GOT3 (cell line): ENCODE results near the gene CLSTN1.

Experiments used
- DNase-seq: peaks from one replicate; lab custom pipeline; 2025; ENCODE audit warnings: mixed read lengths; lab: John Stamatoyannopoulos, UW

The CLSTN1 gene

DNA sequence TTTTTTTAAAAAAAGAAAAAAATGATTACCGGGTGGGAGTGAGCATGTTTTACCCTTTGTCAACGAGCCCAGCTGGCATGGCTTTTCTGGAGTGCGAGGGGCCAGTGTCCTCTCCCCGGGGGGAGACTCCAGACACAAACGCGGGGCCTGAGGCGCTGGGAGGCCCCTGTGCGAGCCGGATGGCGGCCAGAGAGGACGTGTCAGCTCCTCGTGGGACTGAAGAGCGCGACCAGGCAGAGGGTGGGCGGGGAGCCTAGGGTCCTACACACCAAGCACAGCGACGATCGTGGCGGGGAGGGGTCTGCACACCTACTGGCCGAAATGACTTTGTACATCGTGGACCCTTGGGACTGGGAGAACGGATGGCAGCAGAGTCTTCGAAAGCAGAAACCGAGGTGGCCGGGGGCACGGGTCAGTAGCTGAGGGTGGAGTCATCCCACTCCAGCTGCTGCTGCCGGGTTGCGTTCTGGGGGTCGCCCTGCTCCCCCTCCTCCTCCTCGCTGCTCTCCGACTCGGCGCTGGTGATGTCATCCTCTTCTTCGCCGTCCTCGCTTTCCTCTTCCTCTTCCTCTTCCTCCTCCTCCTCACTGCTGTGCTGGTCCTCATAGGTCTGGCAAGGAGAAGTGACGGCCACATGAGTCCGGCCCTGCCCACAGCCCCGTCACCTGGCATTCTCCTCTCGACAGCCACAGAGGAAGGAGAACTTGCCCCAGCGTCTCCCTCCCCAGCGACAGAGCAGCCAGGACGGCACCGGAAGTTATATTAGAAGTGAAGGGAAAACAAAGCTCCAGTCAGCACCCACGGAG, 93.5 kb downstream of the CLSTN1 start:
- no peak for DNase-seq

DNA sequence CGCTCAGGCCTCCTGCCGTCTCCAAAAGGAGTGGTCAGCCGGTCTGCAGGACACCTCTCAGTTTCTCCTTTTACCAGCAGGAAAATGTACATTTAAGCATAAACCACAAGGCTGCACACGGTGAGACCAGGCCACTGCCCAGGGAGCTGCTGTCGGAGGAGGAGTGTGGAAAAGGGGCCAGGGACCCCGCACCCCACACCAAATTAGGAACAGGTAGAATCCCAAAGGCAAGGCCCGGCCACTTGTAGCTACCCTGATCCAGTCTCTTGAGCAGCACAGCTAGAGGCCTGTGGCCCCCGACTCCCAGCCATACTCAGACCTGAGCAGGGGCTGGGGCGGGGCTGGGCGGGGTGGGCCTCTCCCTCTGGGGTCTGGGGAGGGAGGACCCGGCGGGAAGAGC, 94.2 kb downstream of the CLSTN1 start:
- DNase-seq = no peak

DNA sequence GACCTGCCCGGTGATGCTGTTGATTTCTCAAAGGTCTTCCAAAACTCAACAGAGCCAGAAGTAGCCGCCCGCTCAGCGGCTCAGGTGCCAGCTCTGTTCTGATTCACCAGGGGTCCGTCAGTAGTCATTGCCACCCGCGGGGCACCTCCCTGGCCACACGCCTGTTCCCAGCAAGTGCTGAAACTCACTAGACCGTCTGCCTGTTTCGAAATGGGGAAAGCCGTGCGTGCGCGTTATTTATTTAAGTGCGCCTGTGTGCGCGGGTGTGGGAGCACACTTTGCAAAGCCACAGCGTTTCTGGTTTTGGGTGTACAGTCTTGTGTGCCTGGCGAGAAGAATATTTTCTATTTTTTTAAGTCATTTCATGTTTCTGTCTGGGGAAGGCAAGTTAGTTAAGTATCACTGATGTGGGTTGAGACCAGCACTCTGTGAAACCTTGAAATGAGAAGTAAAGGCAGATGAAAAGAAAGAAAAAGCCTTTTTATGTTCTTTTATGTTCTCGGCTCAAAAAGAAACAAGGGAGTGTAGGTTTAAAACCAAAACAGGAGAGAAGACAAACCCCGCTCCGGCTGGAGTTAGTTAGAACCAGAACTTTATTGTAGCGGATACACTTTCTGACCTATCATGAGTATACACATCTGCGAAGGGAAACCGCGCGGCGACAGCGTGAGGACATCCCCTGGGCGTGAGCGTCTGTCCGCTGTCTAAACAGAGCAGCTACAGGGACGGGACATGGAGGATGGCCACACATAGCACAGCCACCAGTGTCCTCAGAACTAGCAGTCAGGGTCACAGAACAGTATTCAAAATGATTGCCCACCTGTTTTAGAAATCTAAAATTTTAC, 95.1 kb downstream of the CLSTN1 start:
- DNase-seq = no peak

DNA sequence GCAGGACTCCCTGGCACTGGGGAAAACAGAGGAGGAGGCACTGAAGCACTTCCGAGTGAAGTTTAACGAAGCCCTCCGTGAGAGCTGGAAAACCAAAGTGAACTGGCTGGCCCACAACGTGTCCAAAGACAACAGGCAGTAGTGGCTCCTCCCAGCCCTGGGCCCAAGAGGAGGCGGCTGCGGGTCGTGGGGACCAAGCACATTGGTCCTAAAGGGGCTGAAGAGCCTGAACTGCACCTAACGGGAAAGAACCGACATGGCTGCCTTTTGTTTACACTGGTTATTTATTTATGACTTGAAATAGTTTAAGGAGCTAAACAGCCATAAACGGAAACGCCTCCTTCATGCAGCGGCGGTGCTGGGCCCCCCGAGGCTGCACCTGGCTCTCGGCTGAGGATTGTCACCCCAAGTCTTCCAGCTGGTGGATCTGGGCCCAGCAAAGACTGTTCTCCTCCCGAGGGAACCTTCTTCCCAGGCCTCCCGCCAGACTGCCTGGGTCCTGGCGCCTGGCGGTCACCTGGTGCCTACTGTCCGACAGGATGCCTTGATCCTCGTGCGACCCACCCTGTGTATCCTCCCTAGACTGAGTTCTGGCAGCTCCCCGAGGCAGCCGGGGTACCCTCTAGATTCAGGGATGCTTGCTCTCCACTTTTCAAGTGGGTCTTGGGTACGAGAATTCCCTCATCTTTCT, 96.7 kb downstream of the CLSTN1 start:
- DNase-seq = no peak

DNA sequence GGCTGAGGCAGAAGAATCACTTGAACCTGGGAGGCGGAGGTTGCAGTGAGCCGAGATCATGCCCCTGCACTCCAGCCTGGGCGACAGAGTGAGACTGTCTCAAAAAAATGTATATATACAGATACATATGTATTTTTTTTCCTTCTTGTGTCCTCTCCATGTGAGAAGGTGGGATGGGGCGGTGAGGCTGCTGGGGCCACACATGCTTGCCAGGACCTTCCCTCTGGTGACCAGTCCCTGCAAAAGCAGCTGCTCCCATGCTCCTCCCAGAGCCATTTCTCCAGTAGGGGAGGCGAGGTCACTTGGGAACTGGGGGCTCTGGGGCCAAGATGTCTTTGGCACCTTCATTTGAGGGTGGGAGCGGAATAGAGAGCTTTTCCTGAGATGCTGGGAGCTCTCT, 97.4 kb downstream of the CLSTN1 start:
- DNase-seq = no peak

DNA sequence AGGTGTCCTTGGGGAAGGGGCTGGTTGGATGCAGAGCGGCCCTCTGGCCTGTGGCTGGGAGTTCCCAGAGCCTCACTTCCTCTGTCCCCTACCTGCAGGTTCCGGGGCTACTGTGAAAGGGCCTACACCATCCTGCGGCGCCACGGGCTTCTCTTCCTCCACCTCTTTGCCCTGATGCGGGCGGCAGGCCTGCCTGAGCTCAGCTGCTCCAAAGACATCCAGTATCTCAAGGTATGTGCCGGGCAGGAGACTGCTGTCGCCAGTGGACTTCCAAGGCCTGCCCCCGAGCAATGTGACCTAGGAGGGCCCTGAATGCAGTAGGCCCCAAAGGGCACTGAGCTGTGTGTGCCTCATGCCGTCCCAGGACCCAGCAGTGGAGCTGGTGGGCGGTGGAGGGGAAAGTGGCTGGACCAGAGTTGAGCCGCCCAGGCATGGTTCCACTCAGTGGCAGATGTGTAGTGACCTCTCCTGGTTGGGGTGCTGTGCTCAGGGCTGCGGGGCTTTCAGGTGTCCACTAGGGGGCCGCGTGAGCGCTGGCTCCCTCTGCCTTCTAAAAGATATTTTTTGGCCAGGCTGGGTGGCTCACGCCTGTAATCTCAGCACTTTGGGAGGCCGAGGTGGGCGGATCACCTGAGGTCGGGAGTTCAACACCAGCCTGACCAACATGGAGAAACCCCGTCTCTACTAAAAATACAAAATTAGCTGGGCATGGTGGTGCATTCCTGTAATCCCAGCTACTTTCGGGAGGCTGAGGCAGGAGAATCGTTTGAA, 98.9 kb downstream of the CLSTN1 start:
- peak; percentile 13 for DNase-seq

DNA sequence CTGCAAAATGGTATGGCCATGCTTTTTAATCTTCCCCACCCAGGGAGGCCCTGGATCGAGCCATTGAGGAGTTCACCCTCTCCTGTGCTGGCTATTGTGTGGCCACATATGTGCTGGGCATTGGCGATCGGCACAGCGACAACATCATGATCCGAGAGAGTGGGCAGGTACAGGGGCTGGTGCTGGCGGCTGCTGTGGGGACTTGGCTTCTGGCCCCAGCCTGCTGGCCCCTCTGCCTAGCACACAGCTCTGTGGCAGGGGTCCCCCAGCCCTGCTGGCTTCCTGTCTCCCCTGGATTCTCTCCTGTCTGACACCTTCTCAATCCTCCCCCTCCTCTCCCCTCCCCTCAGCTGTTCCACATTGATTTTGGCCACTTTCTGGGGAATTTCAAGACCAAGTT, 99.8 kb downstream of the CLSTN1 start:
- DNase-seq = no peak

DNA sequence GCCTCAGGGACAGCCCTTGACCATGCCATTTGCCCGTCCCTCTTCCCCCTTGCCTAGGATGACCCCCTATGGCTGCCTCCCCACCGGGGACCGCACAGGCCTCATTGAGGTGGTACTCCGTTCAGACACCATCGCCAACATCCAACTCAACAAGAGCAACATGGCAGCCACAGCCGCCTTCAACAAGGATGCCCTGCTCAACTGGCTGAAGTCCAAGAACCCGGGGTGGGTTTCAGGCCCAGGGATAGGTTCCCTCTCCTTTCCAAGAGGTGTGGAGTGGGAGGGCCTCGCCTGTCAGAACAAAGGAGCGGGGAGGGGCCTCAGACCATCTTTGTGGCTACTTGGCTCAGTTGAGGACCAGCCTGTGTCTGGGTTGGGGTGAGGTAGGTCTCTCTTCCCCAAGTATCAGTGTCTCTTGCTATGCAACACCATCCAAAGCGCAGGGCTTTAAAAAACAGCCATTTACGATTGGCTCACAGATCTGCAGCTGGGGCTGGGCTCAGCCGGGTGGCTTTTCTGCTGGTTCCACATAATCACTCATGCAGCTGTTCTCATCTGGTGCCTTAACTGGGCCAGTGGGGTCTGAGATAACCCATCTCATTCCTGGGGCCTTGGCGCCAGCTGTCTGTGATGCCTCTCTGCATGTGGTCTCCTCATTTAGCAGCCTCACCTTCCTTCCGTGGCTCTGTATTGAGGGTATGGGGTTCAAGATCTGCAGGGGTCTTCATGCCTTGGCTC, 100.5 kb downstream of the CLSTN1 start:
- no peak for DNase-seq

DNA sequence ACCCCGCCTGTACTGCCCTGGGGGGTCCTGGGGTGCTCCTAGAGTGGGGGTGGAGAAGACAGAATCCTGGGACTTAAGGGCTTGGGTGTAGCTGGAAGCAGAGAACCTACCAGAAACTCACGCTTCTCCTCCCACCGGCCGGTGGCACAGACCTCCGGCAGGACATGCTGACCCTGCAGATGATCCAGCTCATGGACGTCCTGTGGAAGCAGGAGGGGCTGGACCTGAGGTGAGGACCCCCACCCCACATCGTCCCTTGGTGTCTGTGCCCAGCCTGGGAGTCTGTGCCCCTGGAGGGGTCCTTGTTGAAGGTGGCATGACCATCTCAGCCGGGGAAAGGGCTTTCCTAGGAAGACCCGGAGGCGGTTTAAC, 101.4 kb downstream of the CLSTN1 start:
- DNase-seq = no peak

DNA sequence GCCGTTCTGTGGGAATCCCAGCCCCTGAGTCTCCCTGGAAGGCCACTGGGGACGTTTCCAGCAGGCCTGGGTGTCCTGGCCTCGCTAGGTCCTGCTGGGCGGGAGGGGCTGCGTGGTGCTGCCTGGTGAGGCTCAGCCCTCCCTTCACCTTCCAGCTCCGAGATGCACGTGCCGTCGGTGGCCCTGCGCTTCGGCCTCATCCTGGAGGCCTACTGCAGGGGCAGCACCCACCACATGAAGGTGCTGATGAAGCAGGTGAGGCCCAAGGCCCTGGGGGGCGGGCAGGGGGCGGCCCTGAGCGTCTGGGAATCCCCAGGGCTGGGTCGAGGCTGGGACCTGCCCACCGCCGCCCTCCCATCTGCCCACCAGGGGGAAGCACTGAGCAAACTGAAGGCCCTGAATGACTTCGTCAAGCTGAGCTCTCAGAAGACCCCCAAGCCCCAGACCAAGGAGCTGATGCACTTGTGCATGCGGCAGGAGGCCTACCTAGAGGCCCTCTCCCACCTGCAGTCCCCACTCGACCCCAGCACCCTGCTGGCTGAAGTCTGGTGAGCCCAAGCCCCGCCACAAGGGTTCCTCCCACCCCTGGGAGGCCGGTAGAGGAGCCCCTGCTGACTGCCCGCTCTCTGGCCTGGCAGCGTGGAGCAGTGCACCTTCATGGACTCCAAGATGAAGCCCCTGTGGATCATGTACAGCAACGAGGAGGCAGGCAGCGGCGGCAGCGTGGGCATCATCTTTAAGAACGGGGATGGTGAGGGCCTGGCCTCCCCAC, 102.0 kb downstream of the CLSTN1 start:
- no peak for DNase-seq

DNA sequence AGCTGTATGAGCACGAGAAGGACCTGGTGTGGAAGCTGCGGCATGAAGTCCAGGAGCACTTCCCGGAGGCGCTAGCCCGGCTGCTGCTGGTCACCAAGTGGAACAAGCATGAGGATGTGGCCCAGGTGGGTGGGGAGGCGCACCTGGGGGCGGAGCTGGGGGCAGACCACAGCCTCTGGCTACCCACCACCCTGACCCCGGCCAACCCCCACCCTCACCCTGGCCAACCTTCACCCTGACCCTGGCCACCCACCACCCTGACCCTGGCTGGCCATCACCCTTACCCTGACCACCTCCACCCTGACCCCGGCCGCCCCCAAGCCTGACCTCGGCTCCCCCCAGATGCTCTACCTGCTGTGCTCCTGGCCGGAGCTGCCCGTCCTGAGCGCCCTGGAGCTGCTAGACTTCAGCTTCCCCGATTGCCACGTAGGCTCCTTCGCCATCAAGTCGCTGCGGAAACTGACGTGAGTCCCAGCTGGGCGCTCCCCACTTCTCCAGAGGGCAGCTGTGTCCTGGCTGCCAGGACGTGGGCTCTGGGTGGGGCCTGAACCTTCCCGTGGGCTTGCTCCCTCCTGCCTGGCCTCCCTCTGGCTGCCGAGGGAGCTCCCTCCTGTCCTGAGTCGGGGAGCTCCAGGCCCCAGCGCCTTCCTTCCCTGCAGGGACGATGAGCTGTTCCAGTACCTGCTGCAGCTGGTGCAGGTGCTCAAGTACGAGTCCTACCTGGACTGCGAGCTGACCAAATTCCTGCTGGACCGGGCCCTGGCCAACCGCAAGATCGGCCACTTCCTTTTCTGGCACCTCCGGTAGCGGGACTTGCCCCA, 102.8 kb downstream of the CLSTN1 start:
- DNase-seq = no peak

DNA sequence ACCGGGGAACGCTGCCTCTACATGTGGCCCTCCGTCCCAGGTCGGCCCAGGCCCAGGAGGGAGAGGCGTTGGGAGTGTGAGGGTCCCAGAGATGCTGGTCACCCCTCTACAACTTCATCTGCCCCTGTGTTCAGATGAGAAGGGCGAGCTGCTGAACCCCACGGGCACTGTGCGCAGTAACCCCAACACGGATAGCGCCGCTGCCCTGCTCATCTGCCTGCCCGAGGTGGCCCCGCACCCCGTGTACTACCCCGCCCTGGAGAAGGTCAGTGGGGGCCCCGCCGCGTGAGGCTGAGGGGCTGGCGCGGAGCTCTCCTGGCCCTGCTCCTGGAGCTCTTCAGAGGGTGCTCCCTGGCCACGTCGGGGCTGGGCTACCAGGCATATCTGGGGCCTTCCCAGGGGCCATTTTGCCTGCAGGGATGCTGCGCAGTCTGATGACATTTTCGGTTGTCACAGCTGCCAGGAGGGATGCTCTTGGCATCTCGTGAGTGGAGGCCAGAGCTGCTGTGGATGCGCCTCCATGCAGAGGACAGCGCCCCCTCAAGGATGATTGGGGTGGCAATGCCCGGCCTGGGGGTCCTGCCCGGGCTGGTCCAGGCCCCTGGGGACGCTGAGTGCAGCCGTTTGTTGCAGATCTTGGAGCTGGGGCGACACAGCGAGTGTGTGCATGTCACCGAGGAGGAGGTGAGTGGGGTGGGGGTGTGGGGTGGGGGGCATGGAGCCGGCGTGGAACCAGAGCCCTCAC, 103.6 kb downstream of the CLSTN1 start:
- no peak for DNase-seq

DNA sequence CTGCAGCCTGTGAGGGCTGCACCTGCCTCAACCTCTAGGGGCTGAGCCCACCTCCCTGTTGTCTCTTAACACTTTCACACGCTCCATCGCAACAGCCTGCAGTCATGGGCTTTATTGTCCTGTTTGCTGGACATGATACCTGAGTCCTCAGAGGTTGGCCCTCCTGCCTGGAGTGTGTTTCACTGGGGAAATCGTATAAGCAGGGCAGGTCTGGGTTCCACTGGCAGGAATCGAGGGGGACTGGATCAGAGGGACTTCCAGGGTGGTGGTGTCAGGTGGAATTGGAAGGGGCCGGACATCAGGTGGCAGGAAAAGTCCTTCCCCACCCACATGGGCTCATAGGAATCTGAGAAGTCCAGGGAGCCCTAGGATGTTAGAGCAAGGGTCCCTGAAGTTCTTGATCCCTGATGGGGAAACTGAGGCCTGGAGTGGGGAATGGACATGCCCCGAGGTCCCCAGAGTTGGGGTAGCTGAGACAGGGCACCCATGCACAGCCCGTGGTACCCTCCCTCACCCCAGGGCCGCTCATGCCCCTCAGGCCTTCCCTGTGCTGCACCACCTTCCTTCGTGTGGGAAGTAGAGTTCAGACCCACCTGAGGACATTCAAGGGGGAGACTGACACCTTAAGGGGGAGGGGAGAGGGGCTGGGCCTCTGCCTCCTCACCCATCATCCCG, 105.6 kb downstream of the CLSTN1 start:
- DNase-seq = no peak

DNA sequence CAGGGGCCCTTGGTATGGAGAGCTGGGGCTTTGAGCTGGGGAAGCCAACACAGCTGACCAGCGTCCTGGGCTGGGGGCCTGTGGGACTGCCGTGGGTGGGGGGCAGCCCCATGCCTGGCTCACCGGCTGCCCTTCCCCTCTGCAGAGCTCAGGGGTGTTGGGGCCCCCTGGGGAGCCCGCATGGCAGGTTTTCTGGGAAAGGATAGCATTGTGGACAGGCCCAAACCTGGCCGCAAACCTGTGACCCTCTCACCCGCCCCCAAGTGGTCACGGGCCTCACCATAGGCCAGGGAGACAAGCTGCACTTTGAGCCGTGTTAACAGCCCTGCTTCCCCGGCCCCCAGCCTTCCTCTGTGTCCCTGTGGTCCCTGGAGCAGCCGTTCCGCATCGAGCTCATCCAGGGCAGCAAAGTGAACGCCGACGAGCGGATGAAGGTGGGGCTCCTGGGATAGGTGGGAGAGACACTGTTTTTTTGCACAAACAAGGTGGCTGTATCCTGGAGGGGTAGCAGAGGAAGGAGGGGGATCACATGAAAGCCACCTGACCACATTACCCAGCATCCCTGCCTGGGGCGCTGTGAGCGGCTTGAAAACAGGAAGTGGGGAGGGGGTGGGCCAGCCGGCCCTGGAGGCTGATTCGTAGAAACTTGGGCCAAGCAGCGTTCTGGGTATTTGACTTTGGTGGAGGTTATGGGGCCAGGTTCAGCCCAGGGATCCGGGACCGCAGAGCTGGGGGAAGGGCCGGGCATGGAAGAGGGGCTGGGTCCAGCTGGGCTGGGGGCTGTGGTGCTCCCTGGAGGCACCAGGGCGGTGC, 106.4 kb downstream of the CLSTN1 start:
- no peak for DNase-seq

DNA sequence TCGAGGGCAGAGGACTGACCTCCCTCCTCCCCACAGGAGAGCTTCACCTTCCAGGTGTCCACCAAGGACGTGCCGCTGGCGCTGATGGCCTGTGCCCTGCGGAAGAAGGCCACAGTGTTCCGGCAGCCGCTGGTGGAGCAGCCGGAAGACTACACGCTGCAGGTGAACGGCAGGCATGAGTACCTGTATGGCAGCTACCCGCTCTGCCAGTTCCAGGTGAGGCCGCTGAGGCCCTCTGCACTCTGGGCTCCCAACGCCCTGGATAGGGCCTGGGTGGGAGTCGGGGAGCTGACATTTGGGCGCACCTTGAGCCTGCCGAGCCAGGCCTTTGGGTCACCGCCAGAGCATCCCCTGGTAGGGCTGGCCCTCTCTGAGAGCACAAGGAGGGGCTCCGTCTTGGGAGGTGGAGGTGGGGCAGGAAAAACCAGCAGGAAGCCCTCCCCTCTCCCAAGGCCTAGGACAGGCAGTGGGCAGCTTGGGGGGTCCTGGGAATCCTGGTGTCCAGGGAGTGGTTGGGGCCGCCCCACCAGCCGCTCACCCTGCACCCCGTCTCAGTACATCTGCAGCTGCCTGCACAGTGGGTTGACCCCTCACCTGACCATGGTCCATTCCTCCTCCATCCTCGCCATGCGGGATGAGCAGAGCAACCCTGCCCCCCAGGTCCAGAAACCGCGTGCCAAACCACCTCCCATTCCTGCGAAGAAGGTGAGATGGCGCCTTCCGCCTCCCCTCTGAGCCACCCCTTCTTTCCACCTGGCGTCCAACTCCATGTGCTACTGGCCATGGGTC, 107.2 kb downstream of the CLSTN1 start:
- DNase-seq = no peak

DNA sequence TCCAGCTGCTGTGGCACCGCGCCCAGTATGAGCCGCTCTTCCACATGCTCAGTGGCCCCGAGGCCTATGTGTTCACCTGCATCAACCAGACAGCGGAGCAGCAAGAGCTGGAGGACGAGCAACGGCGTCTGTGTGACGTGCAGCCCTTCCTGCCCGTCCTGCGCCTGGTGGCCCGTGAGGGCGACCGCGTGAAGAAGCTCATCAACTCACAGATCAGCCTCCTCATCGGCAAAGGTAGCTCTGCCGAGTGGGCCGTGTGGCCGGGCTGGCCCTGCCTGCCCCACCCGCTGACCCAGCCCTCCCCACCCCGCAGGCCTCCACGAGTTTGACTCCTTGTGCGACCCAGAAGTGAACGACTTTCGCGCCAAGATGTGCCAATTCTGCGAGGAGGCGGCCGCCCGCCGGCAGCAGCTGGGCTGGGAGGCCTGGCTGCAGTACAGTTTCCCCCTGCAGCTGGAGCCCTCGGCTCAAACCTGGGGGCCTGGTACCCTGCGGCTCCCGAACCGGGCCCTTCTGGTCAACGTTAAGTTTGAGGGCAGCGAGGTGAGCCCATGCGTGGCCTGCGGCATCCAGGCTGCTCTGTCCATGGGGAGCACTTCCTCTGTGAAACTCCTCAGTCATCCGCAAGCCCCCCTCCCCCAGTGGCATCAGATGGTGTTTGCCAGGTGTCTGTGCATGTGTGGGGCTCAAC, 108.1 kb downstream of the CLSTN1 start:
- DNase-seq = no peak
